Measurements from ENCODE around the gene VMAC.

VMAC gene

GRCh38 chr19:5907241-5907640 is 2.6 kb downstream of the VMAC start:
- DNase-seq, result peak; percentile 40

DNA sequence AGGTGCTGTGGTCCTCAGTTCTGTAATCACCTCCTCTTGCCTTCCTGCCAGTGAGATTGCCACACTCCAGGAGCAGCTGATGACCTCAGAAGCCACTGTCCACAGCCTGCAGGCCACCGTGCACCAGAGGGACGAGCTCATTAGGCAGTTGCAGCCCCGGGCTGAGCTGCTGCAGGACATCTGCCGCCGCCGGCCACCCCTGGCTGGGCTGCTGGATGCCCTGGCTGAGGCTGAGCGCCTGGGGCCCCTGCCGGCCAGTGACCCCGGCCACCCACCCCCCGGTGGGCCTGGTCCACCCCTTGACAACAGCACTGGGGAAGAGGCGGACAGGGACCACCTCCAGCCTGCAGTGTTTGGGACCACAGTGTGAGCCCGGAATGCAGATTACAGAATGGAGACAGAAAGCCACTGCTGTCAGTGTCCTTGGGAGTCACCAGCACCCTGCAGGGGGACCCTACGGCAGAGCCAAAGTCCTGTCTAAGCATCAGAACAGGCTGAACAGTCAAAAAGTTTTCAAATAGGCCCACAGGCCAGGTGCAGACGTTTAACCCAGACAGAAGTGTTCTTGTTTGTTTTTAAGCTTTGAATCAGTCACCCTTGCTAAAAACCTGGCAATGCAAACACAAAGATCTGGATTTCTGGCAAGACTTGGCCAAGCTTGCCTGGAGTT is 4.2 kb downstream of the VMAC start:
- no peak for DNase-seq

GRCh38 chr19:5910638-5910907 is 5.9 kb downstream of the VMAC start:
- no peak for DNase-seq

DNA sequence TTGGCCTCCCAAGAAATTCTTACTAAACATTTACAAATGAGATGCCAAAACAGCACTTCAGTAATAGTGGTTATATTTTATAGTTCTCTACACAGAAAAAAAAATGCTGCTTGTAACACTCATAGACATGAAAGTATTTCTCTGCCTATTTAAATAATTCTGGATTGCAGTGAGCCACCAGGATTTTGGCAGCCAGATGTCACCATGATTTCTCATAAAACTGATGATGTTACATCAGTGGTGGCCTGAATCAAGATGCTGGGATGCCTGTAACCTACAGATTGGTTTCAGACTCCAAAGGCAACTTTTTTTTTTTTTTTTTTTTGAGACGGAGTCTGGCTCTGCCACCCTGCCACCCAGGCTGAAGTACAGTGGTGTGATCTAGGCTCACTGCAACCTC is 6.7 kb downstream of the VMAC start:
- DNase-seq, result no peak

DNA sequence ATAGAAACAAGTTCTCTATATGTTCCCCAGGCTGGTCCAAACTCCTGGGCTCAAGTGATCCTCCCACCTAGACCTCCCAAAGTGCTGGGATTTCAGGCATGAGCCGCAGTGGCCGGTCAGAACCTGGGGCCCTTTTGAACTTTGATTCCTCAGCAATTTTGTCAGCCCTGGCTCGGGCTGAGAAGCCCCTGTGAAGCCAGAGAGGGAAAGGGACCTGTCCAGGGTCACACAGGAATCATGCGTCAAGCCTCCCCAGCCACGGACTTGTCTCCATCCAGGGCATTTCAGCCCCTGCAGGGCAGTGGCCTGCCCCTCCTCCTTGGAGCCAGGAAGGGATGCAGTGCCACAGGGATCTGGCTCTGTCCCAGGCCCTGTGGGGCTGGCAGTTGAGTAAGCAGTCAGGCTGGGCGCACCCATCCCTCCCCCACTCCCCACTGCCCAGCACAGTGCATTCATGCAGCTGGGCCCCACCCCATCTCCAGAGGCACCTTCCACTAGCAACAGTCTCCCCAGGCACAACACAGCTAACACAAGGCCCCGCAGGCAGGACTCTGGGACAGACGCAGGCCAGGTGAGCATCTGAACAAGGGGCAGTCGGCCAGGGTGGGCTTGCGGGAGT is 9.2 kb downstream of the VMAC start, which contains the start of gene CAPS:
Gene CAPS, plus strand, starts transcription at position 516 of the 619 bp plus-strand sequence. CDS start 153 bp downstream, outside the sequence.
- no peak for DNase-seq

DNA sequence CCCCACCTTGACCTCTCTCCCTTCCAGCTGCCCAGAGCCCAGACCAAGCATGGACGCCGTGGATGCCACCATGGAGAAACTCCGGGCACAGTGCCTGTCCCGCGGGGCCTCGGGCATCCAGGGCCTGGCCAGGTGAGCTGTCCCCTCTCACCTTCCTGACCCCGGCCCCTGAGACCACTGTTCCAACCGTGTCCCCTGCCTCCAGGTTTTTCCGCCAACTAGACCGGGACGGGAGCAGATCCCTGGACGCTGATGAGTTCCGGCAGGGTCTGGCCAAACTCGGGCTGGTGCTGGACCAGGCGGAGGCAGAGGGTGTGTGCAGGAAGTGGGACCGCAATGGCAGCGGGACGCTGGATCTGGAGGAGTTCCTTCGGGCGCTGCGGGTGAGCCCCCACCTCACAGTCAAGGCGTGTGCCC is 9.7 kb downstream of the VMAC start:
- DNase-seq, result no peak

DNA sequence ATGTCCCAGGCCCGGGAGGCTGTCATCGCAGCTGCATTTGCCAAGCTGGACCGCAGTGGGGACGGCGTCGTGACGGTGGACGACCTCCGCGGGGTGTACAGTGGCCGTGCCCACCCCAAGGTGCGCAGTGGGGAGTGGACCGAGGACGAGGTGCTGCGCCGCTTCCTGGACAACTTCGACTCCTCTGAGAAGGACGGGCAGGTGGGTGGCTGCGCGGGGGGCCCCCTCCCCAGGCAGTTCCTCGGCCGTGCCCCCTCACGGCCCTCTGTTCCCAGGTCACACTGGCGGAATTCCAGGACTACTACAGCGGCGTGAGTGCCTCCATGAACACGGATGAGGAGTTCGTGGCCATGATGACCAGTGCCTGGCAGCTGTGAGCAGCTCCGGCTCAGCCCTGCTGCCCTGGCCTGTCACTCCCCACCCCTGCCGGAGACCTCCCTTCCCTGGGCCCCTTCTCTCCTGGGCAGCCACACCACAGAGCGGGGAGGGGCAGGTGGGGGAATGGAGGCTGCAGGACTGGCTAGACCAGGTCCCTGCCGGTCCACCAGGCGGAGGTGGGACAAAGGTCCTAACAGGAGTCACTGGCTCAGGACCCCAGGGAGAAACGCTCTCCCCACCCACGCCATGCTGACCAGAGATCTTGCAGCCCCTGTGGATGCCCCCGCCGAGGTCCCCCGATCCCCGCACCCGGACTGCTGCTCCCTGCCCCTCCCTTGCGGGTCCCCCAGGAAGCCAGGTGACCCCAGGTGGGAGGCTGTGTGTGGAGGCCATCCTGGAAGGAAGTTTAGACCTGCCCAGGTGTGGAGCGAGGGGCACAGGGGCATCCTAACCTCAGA is 10.5 kb downstream of the VMAC start:
- no peak for DNase-seq

DNA sequence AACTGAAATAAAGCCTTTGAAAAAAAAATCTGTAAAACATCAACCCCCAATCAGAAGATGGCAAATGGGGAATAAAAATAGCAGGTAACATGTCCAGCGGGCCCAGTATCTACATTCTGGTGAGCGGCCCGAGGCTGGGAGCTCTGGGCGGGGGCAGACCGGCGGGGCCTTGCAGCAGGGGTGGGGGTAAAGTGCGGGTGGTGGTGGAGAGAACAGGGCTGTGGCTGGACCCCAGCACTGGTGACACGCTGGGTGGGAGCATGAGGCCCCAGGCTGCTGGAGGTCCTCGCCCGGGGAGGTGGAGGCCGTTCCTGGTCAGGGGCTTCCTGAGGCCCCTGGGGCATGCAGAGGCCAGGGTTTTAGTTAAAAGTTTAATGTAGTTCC is 11.1 kb downstream of the VMAC start:
- no peak for DNase-seq

- DNase-seq, result no peak
Observed at GRCh38 chr19:5916181-5916708, 11.6 kb downstream of the VMAC start.

GRCh38 chr19:5917431-5918107 is 12.9 kb downstream of the VMAC start:
- DNase-seq, result no peak

- no peak for DNase-seq
Observed at GRCh38 chr19:5918463-5919079, 13.9 kb downstream of the VMAC start.

DNA sequence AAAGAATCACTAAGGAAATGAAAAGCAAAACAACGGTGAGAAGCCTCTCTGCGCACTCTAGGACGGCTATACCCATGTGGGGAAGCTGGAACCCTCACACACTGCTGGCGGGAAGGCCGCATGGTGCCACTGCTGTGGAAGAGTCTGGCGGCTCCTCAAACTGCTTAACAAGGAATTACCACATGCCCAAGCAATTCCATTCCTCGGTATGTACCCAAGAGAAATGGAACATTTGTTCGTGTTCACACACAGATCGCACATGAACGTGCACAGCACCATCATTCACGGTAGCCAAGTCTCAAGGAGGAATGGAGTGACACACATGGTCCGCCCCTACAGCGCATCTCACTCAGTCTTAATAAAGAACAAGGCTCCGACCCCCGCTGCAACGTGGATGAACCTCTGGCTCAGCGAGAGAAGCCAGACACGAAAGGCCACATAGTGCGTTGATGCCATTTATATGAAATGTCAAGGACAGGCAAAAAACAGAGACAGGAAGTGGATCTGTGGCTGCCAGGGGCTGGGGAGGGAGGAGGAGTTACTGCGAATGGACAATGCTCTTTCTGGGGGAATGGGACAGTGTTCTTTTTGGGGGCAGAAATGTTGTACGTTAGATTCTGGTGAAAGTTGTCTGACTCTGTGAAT is 17.0 kb downstream of the VMAC start:
- DNase-seq, result no peak

- no peak for DNase-seq
Observed at GRCh38 chr19:5922161-5922545, 17.5 kb downstream of the VMAC start.

GRCh38 chr19:5923356-5923755 is 18.7 kb downstream of the VMAC start:
- DNase-seq, result no peak

GRCh38 chr19:5925830-5926427 is 21.3 kb downstream of the VMAC start:
- no peak for DNase-seq

DNA sequence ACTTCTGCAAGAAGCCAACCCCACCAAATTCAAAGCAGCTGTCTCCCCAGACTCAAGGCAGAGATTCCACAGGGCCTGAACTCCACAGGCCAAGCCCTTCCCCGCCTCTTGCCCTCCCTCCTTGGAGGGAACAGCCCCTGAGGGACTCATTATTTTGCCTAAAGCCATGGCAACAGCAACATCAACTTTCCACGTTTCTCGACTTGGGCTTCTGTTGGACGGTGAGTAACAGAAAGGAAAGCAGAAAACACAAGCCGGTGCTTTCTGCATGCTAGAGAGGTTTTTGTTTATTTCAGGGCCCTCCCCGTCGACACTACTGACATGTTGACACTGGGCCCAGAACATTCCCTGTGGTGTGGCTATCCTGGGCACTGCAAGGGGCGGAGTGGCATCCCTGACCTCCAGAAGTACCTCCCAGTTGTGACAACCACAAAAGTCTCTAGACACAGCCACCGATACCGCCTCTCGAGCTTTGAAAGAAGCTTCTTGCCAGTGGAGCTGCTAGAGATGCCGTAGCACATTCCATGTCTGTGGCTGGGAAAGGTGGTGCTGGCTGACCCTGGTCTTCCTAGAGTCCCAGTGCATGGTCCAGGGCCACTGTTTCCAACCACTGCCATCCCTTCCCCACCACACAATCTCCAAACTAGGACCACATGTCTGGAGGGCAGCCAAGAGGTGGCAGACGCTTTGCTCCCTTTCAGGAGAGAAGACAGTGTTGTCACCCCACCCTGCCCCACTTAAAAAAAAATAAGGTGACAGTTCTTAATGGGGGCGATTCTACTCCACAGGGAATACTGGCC is 22.2 kb downstream of the VMAC start:
- DNase-seq, result no peak

- DNase-seq, result no peak
Observed at GRCh38 chr19:5927441-5927821, 22.8 kb downstream of the VMAC start.

DNA sequence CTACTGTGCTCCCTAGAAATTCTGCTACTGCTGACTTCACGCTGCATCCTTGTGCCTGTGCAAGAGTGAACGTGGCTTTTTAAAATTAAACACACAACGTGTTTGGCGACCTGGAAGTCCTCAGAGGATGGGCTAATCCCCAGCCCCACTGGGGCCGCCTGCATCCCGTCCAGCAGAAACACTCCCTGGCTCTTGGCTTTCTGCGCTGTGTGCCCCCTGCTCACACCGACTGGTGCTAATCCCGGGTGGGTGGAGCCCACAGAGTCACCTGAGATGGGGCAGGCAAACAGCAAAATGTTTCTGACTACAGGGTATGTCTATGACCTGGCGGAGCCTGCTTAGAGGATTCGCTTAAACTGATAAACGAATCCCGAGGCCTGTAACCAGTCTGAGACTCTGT is 24.5 kb downstream of the VMAC start:
- DNase-seq, result no peak

DNA sequence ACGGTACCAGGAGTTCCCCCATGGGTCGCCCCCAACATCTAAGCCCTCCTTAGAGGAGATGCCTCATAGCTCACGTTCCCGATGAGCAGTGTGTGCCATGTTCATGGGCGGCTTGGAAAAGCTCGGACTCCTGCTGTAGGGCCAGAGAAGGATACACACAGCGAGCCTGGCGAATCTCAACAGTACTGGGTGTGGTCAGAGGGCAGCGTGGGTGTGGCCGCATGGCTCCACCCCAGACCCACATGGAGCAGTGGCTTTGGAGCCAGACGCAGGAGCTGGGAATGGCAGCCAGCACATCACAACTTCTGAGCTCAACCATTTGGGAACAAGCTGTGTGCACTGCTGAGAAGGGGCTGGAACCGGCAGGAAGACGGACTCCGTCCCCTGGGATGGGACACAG is 25.0 kb downstream of the VMAC start:
- no peak for DNase-seq

DNA sequence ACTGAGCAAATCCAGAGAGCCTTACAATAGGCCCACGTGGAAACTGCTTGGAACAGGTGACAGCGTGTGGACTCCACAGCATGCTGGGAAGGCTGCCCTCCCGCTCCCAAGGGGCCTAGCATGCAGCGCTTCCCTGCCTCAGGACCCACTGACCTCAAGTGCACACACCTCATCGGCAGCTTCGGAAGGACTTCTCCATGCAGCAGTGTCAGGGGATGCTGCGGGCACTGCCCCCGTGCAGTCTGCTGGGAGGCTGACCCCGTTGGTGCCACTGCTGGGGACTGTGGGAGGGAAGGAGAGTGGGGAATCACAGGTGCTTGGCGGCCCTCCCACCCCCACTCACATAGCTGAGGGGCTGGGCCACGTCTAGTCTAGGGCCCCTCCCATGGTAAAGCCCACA is 26.6 kb downstream of the VMAC start:
- no peak for DNase-seq

DNA sequence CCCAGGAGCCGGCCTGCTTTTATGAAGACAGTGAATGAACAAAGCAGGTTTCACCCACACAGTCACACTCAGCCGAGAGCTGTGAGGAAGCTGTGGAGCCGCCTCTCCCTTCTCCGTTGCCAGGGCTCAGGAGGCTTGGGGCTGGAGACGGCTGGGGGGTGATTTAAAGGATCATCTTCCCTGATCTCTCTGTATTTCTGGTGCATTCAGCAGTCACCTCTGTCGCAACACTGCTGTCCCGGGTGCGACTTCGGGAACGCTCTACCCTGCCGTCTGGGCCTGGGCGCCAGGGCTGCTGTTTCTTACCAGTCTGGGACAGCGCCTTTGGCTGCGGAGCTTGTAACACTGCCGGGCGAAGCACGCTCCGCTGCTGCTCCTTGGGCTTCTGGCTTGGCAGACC is 27.5 kb downstream of the VMAC start:
- DNase-seq, result no peak
